Mucosa of stomach (tissue), 1 donor: ENCODE measurements around the gene NPAS2.

Source experiments
- H3K27me3 ChIP-seq: one replicate; pipeline ENCODE4 v1.7.0; 2013; ENCODE audit warnings: mild to moderate bottlenecking, low read length; ENCODE audit not compliant: control insufficient read depth, insufficient read depth
- H3K36me3 ChIP-seq: one replicate; pipeline ENCODE4 v1.7.0; 2013; ENCODE audit warnings: low read length; ENCODE audit not compliant: control insufficient read depth, insufficient read depth
- H3K4me1 ChIP-seq: one replicate; pipeline ENCODE4 v1.7.0; 2013; ENCODE audit warnings: mild to moderate bottlenecking, low read length; ENCODE audit not compliant: control insufficient read depth, insufficient read depth
- H3K4me3 ChIP-seq: one replicate; pipeline ENCODE4 v1.7.0; 2013; ENCODE audit warnings: low read length
- H3K9ac ChIP-seq: one replicate; pipeline ENCODE4 v1.7.0; 2013; ENCODE audit warnings: mild to moderate bottlenecking, low read length, moderate library complexity
- H3K9me3 ChIP-seq: one replicate; pipeline ENCODE4 v1.7.0; 2013; ENCODE audit warnings: mild to moderate bottlenecking, low read length, moderate library complexity; ENCODE audit not compliant: control insufficient read depth
- donor health status: Pancreatic carcinoma.

The NPAS2 gene

GRCh38 chr2:100895402-100895801, 75.5 kb downstream of the NPAS2 start:
- Histone ChIP-seq H3K4me1 (peaks cover 18% of the 10 kb centered on the region), H3K27me3 (no peaks in the 10 kb centered on the region), H3K9me3 (no peaks in the 10 kb centered on the region), H3K36me3 (no peaks in the 10 kb centered on the region), H3K4me3 (no peak overlapping the region), H3K9ac (no peak overlapping the region)

GRCh38 chr2:100895934-100896685, 76.2 kb downstream of the NPAS2 start:
- H3K9me3 ChIP-seq, result no peaks in the 10 kb centered on the region
- no peak overlapping the region for H3K4me3 ChIP-seq

GRCh38 chr2:100898035-100898665, 78.2 kb downstream of the NPAS2 start:
- H3K9ac ChIP-seq, result no peak overlapping the region
- H3K9me3 ChIP-seq, result no peaks in the 10 kb centered on the region

More at GRCh38 chr2:100895934-100896685, 76.2 kb downstream of the NPAS2 start:
- H3K36me3 ChIP-seq, result no peaks in the 10 kb centered on the region
- H3K4me1 ChIP-seq, result peaks cover 18% of the 10 kb centered on the region
- no peak overlapping the region for H3K9ac ChIP-seq
- no peaks in the 10 kb centered on the region for H3K27me3 ChIP-seq

GRCh38 chr2:100900156-100900795, 80.3 kb downstream of the NPAS2 start:
- no peaks in the 10 kb centered on the region for H3K9me3 ChIP-seq
- no peak overlapping the region for H3K4me3 ChIP-seq
- H3K27me3 ChIP-seq, result no peaks in the 10 kb centered on the region
- no peaks in the 10 kb centered on the region for H3K36me3 ChIP-seq
- H3K4me1 ChIP-seq, result peaks cover 27% of the 10 kb centered on the region
- no peak overlapping the region for H3K9ac ChIP-seq

More at GRCh38 chr2:100898035-100898665, 78.2 kb downstream of the NPAS2 start:
- no peaks in the 10 kb centered on the region for H3K36me3 ChIP-seq
- peaks cover 24% of the 10 kb centered on the region for H3K4me1 ChIP-seq
- H3K4me3 ChIP-seq, result no peak overlapping the region
- H3K27me3 ChIP-seq, result no peaks in the 10 kb centered on the region

- Histone ChIP-seq H3K9me3 (no peaks in the 10 kb centered on the region), H3K36me3 (no peaks in the 10 kb centered on the region), H3K9ac (no peak overlapping the region), H3K4me1 (peaks cover 17% of the 10 kb centered on the region), H3K27me3 (no peaks in the 10 kb centered on the region), H3K4me3 (no peak overlapping the region)
Measured at GRCh38 chr2:100902817-100903405, 83.0 kb downstream of the NPAS2 start.

- H3K9me3 ChIP-seq, result no peaks in the 10 kb centered on the region
- no peaks in the 10 kb centered on the region for H3K36me3 ChIP-seq
- H3K27me3 ChIP-seq, result no peaks in the 10 kb centered on the region
- H3K9ac ChIP-seq, result no peak overlapping the region
- H3K4me3 ChIP-seq, result no peak overlapping the region
- peaks cover 12% of the 10 kb centered on the region for H3K4me1 ChIP-seq
Measured at GRCh38 chr2:100903534-100904258, 83.8 kb downstream of the NPAS2 start.

GRCh38 chr2:100905132-100905805, 85.3 kb downstream of the NPAS2 start:
- Histone ChIP-seq H3K27me3 (no peaks in the 10 kb centered on the region), H3K4me1 (peaks cover 12% of the 10 kb centered on the region), H3K9ac (no peak overlapping the region), H3K4me3 (no peak overlapping the region), H3K9me3 (no peaks in the 10 kb centered on the region), H3K36me3 (no peaks in the 10 kb centered on the region)

- no peaks in the 10 kb centered on the region for H3K27me3 ChIP-seq
- H3K4me1 ChIP-seq, result peaks cover 12% of the 10 kb centered on the region
- no peaks in the 10 kb centered on the region for H3K9me3 ChIP-seq
- H3K4me3 ChIP-seq, result no peak overlapping the region
- no peaks in the 10 kb centered on the region for H3K36me3 ChIP-seq
- no peak overlapping the region for H3K9ac ChIP-seq
Measured at GRCh38 chr2:100906131-100906530, 86.2 kb downstream of the NPAS2 start.

- H3K36me3 ChIP-seq, result no peaks in the 10 kb centered on the region
- peaks cover 12% of the 10 kb centered on the region for H3K4me1 ChIP-seq
- no peaks in the 10 kb centered on the region for H3K27me3 ChIP-seq
- no peaks in the 10 kb centered on the region for H3K9me3 ChIP-seq
- H3K4me3 ChIP-seq, result no peak overlapping the region
- no peak overlapping the region for H3K9ac ChIP-seq
Measured at GRCh38 chr2:100906679-100907078, 86.7 kb downstream of the NPAS2 start.

GRCh38 chr2:100907832-100908231, 87.9 kb downstream of the NPAS2 start:
- Histone ChIP-seq H3K9ac (no peak overlapping the region), H3K4me1 (peaks cover 9% of the 10 kb centered on the region), H3K27me3 (no peaks in the 10 kb centered on the region), H3K4me3 (no peak overlapping the region), H3K9me3 (no peaks in the 10 kb centered on the region), H3K36me3 (no peaks in the 10 kb centered on the region)

GRCh38 chr2:100909534-100910081, 89.7 kb downstream of the NPAS2 start:
- H3K9ac ChIP-seq, result no peak overlapping the region
- H3K9me3 ChIP-seq, result no peaks in the 10 kb centered on the region
- H3K27me3 ChIP-seq, result no peaks in the 10 kb centered on the region
- H3K36me3 ChIP-seq, result no peaks in the 10 kb centered on the region
- no peak overlapping the region for H3K4me3 ChIP-seq
- H3K4me1 ChIP-seq, result no peaks in the 10 kb centered on the region
